H9 (cell line): ENCODE data around the gene ACYP1. TPM values are rescaled to one million over a fixed set of nuclear protein-coding genes. Genes with fewer than 3 reads are reported as not detected.

ENCODE experiments used
- DNase-seq: peaks from one replicate; pipeline ENCODE4 v3.0.0-alpha.2; 2017
- H2AFZ ChIP-seq: one replicate; pipeline ENCODE4 v1.6.1; 2013; ENCODE audit warnings: mild to moderate bottlenecking, low read length, control low read depth, moderate library complexity
- H2AK5ac ChIP-seq: 2 replicates; pipeline ENCODE4 v1.6.1; 2013; ENCODE audit warnings: low read length, control low read depth, mixed read lengths; ENCODE audit not compliant: insufficient read length
- H2BK120ac ChIP-seq: one replicate; pipeline ENCODE4 v1.6.1; 2013; ENCODE audit warnings: low read depth, mild to moderate bottlenecking, low read length, control low read depth, inconsistent platforms; ENCODE audit not compliant: poor library complexity, severe bottlenecking
- H2BK12ac ChIP-seq: 2 replicates; pipeline ENCODE4 v1.6.1; 2013; ENCODE audit warnings: low read length, control low read depth, mixed read lengths, low read depth; ENCODE audit not compliant: insufficient read length
- H2BK15ac ChIP-seq: 2 replicates; pipeline ENCODE4 v1.6.1; 2013; ENCODE audit warnings: low read depth, low read length, control low read depth
- H2BK20ac ChIP-seq: one replicate; pipeline ENCODE4 v1.6.1; 2013; ENCODE audit warnings: low read depth, mild to moderate bottlenecking, low read length, control low read depth, inconsistent platforms; ENCODE audit not compliant: poor library complexity, severe bottlenecking
- H2BK5ac ChIP-seq: 2 replicates; pipeline ENCODE4 v1.6.1; 2013; ENCODE audit warnings: low read length, control low read depth, mixed read lengths; ENCODE audit not compliant: insufficient read length
- H3K14ac ChIP-seq: 2 replicates; pipeline ENCODE4 v1.6.1; 2013; ENCODE audit warnings: low read length, control low read depth; ENCODE audit not compliant: insufficient read depth
- H3K18ac ChIP-seq: 2 replicates; pipeline ENCODE4 v1.6.1; 2013; ENCODE audit warnings: low read depth, mild to moderate bottlenecking, mixed read lengths, low read length, control low read depth; ENCODE audit not compliant: insufficient read length
- H3K23ac ChIP-seq: 2 replicates; pipeline ENCODE4 v1.6.1; 2013; ENCODE audit warnings: low read length, control low read depth, mixed read lengths, low read depth; ENCODE audit not compliant: insufficient read length
- H3K23me2 ChIP-seq: 2 replicates; pipeline ENCODE4 v1.6.1; 2013; ENCODE audit warnings: low read depth, mild to moderate bottlenecking, mixed read lengths, low read length, control low read depth; ENCODE audit not compliant: insufficient read length, poor library complexity, severe bottlenecking
- H3K27ac ChIP-seq: 2 replicates; pipeline ENCODE4 v1.5.1; 2013; ENCODE audit warnings: low read length, control low read depth, mixed read lengths, low read depth; ENCODE audit not compliant: insufficient read length
- H3K27me3 ChIP-seq: 2 replicates; pipeline ENCODE4 v1.6.1; 2013; ENCODE audit warnings: low read length, control low read depth, inconsistent platforms; ENCODE audit not compliant: insufficient read depth
- H3K4ac ChIP-seq: 2 replicates; pipeline ENCODE4 v1.6.1; 2013; ENCODE audit warnings: low read depth, mild to moderate bottlenecking, control low read depth, inconsistent platforms, low read length, moderate library complexity
- H3K4me1 ChIP-seq: 2 replicates; pipeline ENCODE4 v1.6.1; 2013; ENCODE audit warnings: low read length, control low read depth, inconsistent platforms; ENCODE audit not compliant: insufficient read depth
- H3K4me2 ChIP-seq: 2 replicates; pipeline ENCODE4 v1.6.1; 2013; ENCODE audit warnings: low read length, control low read depth, mixed read lengths; ENCODE audit not compliant: insufficient read length, insufficient read depth
- H3K56ac ChIP-seq: 2 replicates; pipeline ENCODE4 v1.6.1; 2013; ENCODE audit warnings: low read depth, mild to moderate bottlenecking, mixed read lengths, low read length, control low read depth; ENCODE audit not compliant: insufficient read length
- H3K79me1 ChIP-seq: 2 replicates; pipeline ENCODE4 v1.6.1; 2013; ENCODE audit warnings: low read depth, mild to moderate bottlenecking, moderate library complexity, low read length, control low read depth, inconsistent platforms; ENCODE audit not compliant: insufficient read depth, poor library complexity, severe bottlenecking
- H3K79me2 ChIP-seq: 2 replicates; pipeline ENCODE4 v1.6.1; 2013; ENCODE audit warnings: low read length, control low read depth, inconsistent platforms; ENCODE audit not compliant: insufficient read depth
- H3K9ac ChIP-seq: 2 replicates; pipeline ENCODE4 v1.6.1; 2013; ENCODE audit warnings: low read length, control low read depth, mixed read lengths; ENCODE audit not compliant: insufficient read length; ENCODE audit errors: extremely low read depth
- H3K9me3 ChIP-seq: one replicate; pipeline ENCODE4 v1.6.1; 2013; ENCODE audit warnings: low read depth, low read length, inconsistent platforms; ENCODE audit not compliant: control insufficient read depth
- H3T11ph ChIP-seq: one replicate; pipeline ENCODE4 v1.6.1; 2013; ENCODE audit warnings: mild to moderate bottlenecking, low read length, control low read depth, inconsistent platforms
- H4K20me1 ChIP-seq: one replicate; pipeline ENCODE4 v1.6.1; 2013; ENCODE audit not compliant: control insufficient read depth, insufficient read length, insufficient read depth
- H4K5ac ChIP-seq: 2 replicates; pipeline ENCODE4 v1.6.1; 2013; ENCODE audit warnings: low read depth, mild to moderate bottlenecking, mixed read lengths, low read length, control low read depth; ENCODE audit not compliant: insufficient read length
- H4K8ac ChIP-seq: replicated peaks from 2 replicates; pipeline ENCODE4 v1.6.1; 2013; ENCODE audit warnings: low read length, control low read depth, mixed read lengths, low read depth; ENCODE audit not compliant: insufficient read length
- H4K91ac ChIP-seq: 2 replicates; pipeline ENCODE4 v1.6.1; 2013; ENCODE audit warnings: low read depth, mild to moderate bottlenecking, moderate library complexity, mixed read lengths, low read length, control low read depth; ENCODE audit not compliant: insufficient read length
- H3K27ac Mint-ChIP-seq, 3 experiments: 2 replicates in 2 of 3; 3 replicates in 1 of 3; pipeline ENCODE4 v1.8.0; 2020 to 2021; ENCODE audit warnings: mixed read lengths in 3 of 3, mild to moderate bottlenecking in 1 of 3, moderate library complexity in 1 of 3
- H3K27me3 Mint-ChIP-seq: 2 replicates; pipeline ENCODE4 v1.8.0; 2021; ENCODE audit warnings: low read depth, mild to moderate bottlenecking, moderate library complexity, mixed read lengths
- H3K36me3 Mint-ChIP-seq, 3 experiments: 2 replicates in 2 of 3; 3 replicates in 1 of 3; pipeline ENCODE4 v1.8.0; 2020 to 2021; ENCODE audit warnings: low read depth in 3 of 3, mixed read lengths in 3 of 3; ENCODE audit not compliant: insufficient read depth in 1 of 3
- H3K4me1 Mint-ChIP-seq, 2 experiments: 2 replicates each; pipeline ENCODE4 v1.8.0; 2020; ENCODE audit warnings: mixed read lengths in 2 of 2
- H3K4me3 Mint-ChIP-seq, 2 experiments: 2 replicates in 1 of 2; 3 replicates in 1 of 2; pipeline ENCODE4 v1.8.0; 2020 to 2021; ENCODE audit warnings: mild to moderate bottlenecking in 2 of 2, mixed read lengths in 2 of 2, moderate library complexity in 1 of 2
- H3K9me3 Mint-ChIP-seq, 2 experiments: 2 replicates in 1 of 2; 3 replicates in 1 of 2; pipeline ENCODE4 v1.8.0; 2020; ENCODE audit warnings: mild to moderate bottlenecking in 2 of 2, mixed read lengths in 2 of 2, moderate library complexity in 1 of 2
- WGBS: extraction: QIAGEN DNeasy Blood & Tissue Kit; methylation state at CpG from one replicate; pipeline ENCODE4 v1.1.7; 2013; ENCODE audit warnings: missing lambda C conversion rate, low lambda C conversion rate, mixed read lengths; ENCODE audit not compliant: insufficient read length; ENCODE audit errors: extremely low coverage; 5-methylcytosine and 5-hydroxymethylcytosine counted together
- total RNA-seq: library from RNA; stranded (reverse); gene quantifications from 2 replicates; pipeline ENCODE4 v1.2.1, GENCODE V29; 2021
- TF ChIP-seq, protein P1 (sequence below): fragments of 200-600 bp; sonication (generic); conservative IDR thresholded peaks from 3 replicates; pipeline ENCODE4 v1.8.0; 2021; ENCODE audit warnings: antibody characterized with exemption, mild to moderate bottlenecking

Gene ACYP1
- total RNA-seq, 1 experiment from 2014 or later = 18.9 TPM

DNA sequence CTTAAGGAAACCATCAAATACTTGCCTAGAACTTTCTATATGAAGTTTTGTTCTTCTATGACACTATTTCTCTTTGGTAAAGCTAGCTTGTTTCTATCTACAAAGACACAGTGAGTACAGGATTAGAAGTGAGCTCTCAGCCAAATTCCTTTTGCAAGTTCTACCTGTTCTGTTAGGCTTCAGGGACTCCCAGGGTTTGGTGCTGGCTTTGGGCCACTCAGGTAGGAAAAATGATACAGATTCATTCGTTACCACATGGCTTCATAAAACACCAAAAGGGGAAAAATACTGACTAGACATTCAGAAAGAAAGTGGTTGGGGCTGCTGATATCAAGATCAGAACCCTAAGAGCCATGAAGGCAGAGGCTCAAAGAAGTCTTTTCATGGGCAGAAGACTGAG is 19.4 kb upstream of the ACYP1 start:
- no peaks in the 10 kb centered on the region for H3K27me3 Mint-ChIP-seq
- no CpG with 5 or more reads among the region's 1 CpG for WGBS
- no peak overlapping the region for H3K4me3 Mint-ChIP-seq
- no peak overlapping the region for H3K4me2 ChIP-seq
- H3K4me1 ChIP-seq = no peaks in the 10 kb centered on the region
- H3K18ac ChIP-seq = no peak overlapping the region
- no peaks in the 10 kb centered on the region for H3K27me3 ChIP-seq
- H2AFZ ChIP-seq = no peak overlapping the region
- H3K9ac ChIP-seq = no peak overlapping the region
- no peaks in the 10 kb centered on the region for H3K79me1 ChIP-seq
- no peak overlapping the region for H2AK5ac ChIP-seq
- H3K36me3 Mint-ChIP-seq = peaks cover 9 to 59% (median 44%) of the 10 kb centered on the region in 3 experiments; a peak in 6 of 7 replicates
- no peak overlapping the region for H2BK120ac ChIP-seq
- H3K9me3 Mint-ChIP-seq = no peaks in the 10 kb centered on the region
- no peak overlapping the region for H4K91ac ChIP-seq
- H3K56ac ChIP-seq = no peak overlapping the region
- H3K27ac ChIP-seq = no peak overlapping the region
- TF ChIP-seq, protein P1, sequence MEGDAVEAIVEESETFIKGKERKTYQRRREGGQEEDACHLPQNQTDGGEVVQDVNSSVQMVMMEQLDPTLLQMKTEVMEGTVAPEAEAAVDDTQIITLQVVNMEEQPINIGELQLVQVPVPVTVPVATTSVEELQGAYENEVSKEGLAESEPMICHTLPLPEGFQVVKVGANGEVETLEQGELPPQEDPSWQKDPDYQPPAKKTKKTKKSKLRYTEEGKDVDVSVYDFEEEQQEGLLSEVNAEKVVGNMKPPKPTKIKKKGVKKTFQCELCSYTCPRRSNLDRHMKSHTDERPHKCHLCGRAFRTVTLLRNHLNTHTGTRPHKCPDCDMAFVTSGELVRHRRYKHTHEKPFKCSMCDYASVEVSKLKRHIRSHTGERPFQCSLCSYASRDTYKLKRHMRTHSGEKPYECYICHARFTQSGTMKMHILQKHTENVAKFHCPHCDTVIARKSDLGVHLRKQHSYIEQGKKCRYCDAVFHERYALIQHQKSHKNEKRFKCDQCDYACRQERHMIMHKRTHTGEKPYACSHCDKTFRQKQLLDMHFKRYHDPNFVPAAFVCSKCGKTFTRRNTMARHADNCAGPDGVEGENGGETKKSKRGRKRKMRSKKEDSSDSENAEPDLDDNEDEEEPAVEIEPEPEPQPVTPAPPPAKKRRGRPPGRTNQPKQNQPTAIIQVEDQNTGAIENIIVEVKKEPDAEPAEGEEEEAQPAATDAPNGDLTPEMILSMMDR = no peak
- H3K9me3 ChIP-seq = no peaks in the 10 kb centered on the region
- H3K4ac ChIP-seq = no peak overlapping the region
- DNase-seq = no peak
- H3K4me1 Mint-ChIP-seq = no peaks in the 10 kb centered on the region
- H3K23ac ChIP-seq = no peak overlapping the region
- H3K27ac Mint-ChIP-seq = no peak overlapping the region
- no peak overlapping the region for H4K8ac ChIP-seq
- no peaks in the 10 kb centered on the region for H4K20me1 ChIP-seq
- H2BK12ac ChIP-seq = no peak overlapping the region
- no peak overlapping the region for H3K14ac ChIP-seq
- H3T11ph ChIP-seq = no peak overlapping the region
- no peaks in the 10 kb centered on the region for H3K79me2 ChIP-seq
- H2BK15ac ChIP-seq = no peak overlapping the region
- H2BK5ac ChIP-seq = no peak overlapping the region
- H2BK20ac ChIP-seq = no peak overlapping the region
- no peaks in the 10 kb centered on the region for H3K23me2 ChIP-seq
- H4K5ac ChIP-seq = no peak overlapping the region
